GM23338 (cell line): ENCODE measurements around the gene ZBTB34. TPM values are rescaled to one million over a fixed set of nuclear protein-coding genes. Genes with fewer than 3 reads are reported as not detected.

Experiments used
- ATAC-seq: fragments of 200-7000 bp; cut with Tn5 transposase; 3 replicates; pipeline ENCODE4 v1.9.1; 2020
- DNase-seq: peaks from one replicate; pipeline ENCODE4 v3.0.0-alpha.2; 2015; ENCODE audit warnings: low spot score
- H2AFZ ChIP-seq: fragments of 200-600 bp; sonication (generic); 2 replicates; pipeline ENCODE4 v1.8.0; 2016; ENCODE audit warnings: antibody characterized with exemption, mild to moderate bottlenecking, moderate library complexity
- H3F3A ChIP-seq: fragments of 200-600 bp; sonication (generic); replicated peaks from 2 replicates; pipeline ENCODE4 v1.8.0; 2017; ENCODE audit warnings: antibody characterized with exemption, mixed run types, low read depth
- H3K27ac ChIP-seq: fragments of 200-600 bp; sonication (generic); 2 replicates; pipeline ENCODE4 v1.6.1; 2016; ENCODE audit warnings: low read depth
- H3K27me3 ChIP-seq: fragments of 200-600 bp; sonication (generic); 2 replicates; pipeline ENCODE4 v1.8.0; 2016; ENCODE audit warnings: mild to moderate bottlenecking, mixed run types, moderate library complexity; ENCODE audit not compliant: insufficient read depth
- H3K36me3 ChIP-seq: fragments of 200-600 bp; sonication (generic); 2 replicates; pipeline ENCODE4 v1.8.0; 2016; ENCODE audit warnings: mild to moderate bottlenecking; ENCODE audit not compliant: insufficient read depth
- H3K4me1 ChIP-seq: fragments of 200-600 bp; sonication (generic); 2 replicates; pipeline ENCODE4 v1.8.0; 2016; ENCODE audit warnings: mild to moderate bottlenecking, moderate library complexity; ENCODE audit not compliant: insufficient read depth
- H3K4me2 ChIP-seq: fragments of 200-600 bp; sonication (generic); 2 replicates; pipeline ENCODE4 v1.7.1; 2017; ENCODE audit warnings: mixed run types
- H3K4me3 ChIP-seq: fragments of 200-600 bp; sonication (generic); 2 replicates; pipeline ENCODE4 v1.6.1; 2016; ENCODE audit warnings: mixed run types
- H3K79me2 ChIP-seq: fragments of 200-600 bp; sonication (generic); replicated peaks from 2 replicates; pipeline ENCODE4 v1.8.0; 2017; ENCODE audit warnings: mild to moderate bottlenecking; ENCODE audit not compliant: insufficient read depth
- H3K9me2 ChIP-seq: fragments of 200-600 bp; sonication (generic); 2 replicates; pipeline ENCODE4 v1.8.0; 2017; ENCODE audit not compliant: insufficient read depth
- H4K20me1 ChIP-seq: fragments of 200-600 bp; sonication (generic); replicated peaks from 2 replicates; pipeline ENCODE4 v1.8.0; 2017; ENCODE audit warnings: mild to moderate bottlenecking; ENCODE audit not compliant: insufficient read depth
- H3K27ac Mint-ChIP-seq: 2 replicates; pipeline ENCODE4 v1.8.0; 2020; ENCODE audit warnings: inconsistent platforms, mild to moderate bottlenecking, moderate library complexity, mixed read lengths
- H3K27me3 Mint-ChIP-seq: 3 replicates; pipeline ENCODE4 v1.8.0; 2022; ENCODE audit warnings: low read depth, mild to moderate bottlenecking, moderate library complexity, mixed read lengths, inconsistent platforms; ENCODE audit not compliant: insufficient read depth, poor library complexity
- H3K36me3 Mint-ChIP-seq: 3 replicates; pipeline ENCODE4 v1.8.0; 2021; ENCODE audit warnings: low read depth, mild to moderate bottlenecking, inconsistent platforms, moderate library complexity, mixed read lengths
- H3K4me1 Mint-ChIP-seq: 3 replicates; pipeline ENCODE4 v1.8.0; 2020; ENCODE audit warnings: mild to moderate bottlenecking, inconsistent platforms, mixed read lengths
- H3K4me3 Mint-ChIP-seq: 3 replicates; pipeline ENCODE4 v1.8.0; 2021; ENCODE audit warnings: moderate library complexity, mild to moderate bottlenecking, inconsistent platforms, mixed read lengths
- H3K9me3 Mint-ChIP-seq: 3 replicates; pipeline ENCODE4 v1.8.0; 2020; ENCODE audit warnings: moderate library complexity, mild to moderate bottlenecking, inconsistent platforms, mixed read lengths
- CREB1 ChIP-seq: fragments of 250-450 bp; sonication (Bioruptor Pico); IDR thresholded peaks from 2 replicates; pipeline ENCODE4 v1.5.0; 2020; ENCODE audit warnings: low read depth, mild to moderate bottlenecking, moderate library complexity
- ETS1 ChIP-seq: IDR thresholded peaks from 2 replicates; pipeline ENCODE4 v1.6.1; 2016; ENCODE audit warnings: antibody characterized with exemption
- EZH2 ChIP-seq: fragments of 200-600 bp; sonication (generic); IDR thresholded peaks from one replicate; pipeline ENCODE4 v1.8.0; 2017; ENCODE audit warnings: antibody characterized with exemption, mild to moderate bottlenecking, low read depth; ENCODE audit not compliant: unreplicated experiment
- EZH2phosphoT487 ChIP-seq: fragments of 200-600 bp; sonication (generic); IDR thresholded peaks from one replicate; pipeline ENCODE4 v1.8.1; 2018; ENCODE audit warnings: antibody characterized with exemption; ENCODE audit not compliant: unreplicated experiment
- JUNB ChIP-seq: IDR thresholded peaks from one replicate; pipeline ENCODE4 v1.6.1; 2016; ENCODE audit warnings: antibody characterized with exemption; ENCODE audit not compliant: unreplicated experiment
- POLR2AphosphoS5 ChIP-seq: IDR thresholded peaks from 2 replicates; pipeline ENCODE4 v1.6.1; 2016; ENCODE audit warnings: antibody characterized with exemption, low read depth
- REST ChIP-seq: IDR thresholded peaks from one replicate; pipeline ENCODE4 v1.6.1; 2018; ENCODE audit warnings: antibody characterized with exemption; ENCODE audit not compliant: unreplicated experiment
- STAT1 ChIP-seq: IDR thresholded peaks from one replicate; pipeline ENCODE4 v1.6.1; 2016; ENCODE audit warnings: antibody characterized with exemption; ENCODE audit not compliant: unreplicated experiment
- ZNF114 ChIP-seq: fragments of 250-450 bp; sonication (Bioruptor Pico); IDR thresholded peaks from 2 replicates; pipeline ENCODE4 v1.5.0; 2020; ENCODE audit warnings: mild to moderate bottlenecking, moderate library complexity
- ZNF331 ChIP-seq: fragments of 250-450 bp; sonication (Bioruptor Pico); IDR thresholded peaks from 2 replicates; pipeline ENCODE4 v1.5.0; 2020; ENCODE audit warnings: low read depth, mild to moderate bottlenecking, moderate library complexity
- ZNF462 ChIP-seq: fragments of 250-450 bp; sonication (Bioruptor Pico); IDR thresholded peaks from 2 replicates; pipeline ENCODE4 v1.5.0; 2020; ENCODE audit warnings: mild to moderate bottlenecking, moderate library complexity
- polyA plus RNA-seq: library from polyadenylated mRNA; unstranded; fragments of >200 nt; fragmentation: Nextera tagmentation; extraction: Ambion mirVana; gene quantifications from 2 replicates; pipeline ENCODE4 v1.2.1, GENCODE V29; 2016
- total RNA-seq: library from RNA; depleted of rRNA; stranded (reverse); fragments of >200 nt; shearing (Covaris generic); gene quantifications from 2 replicates; pipeline ENCODE4 v1.2.3, GENCODE V29; 2014

ZBTB34 gene
- total and polyA plus RNA-seq, 2 experiments from 2014 or later, result 6.4 to 21.9 TPM

- peaks cover 30% of the 10 kb centered on the region for H4K20me1 ChIP-seq
- no peaks in the 10 kb centered on the region for H3K9me2 ChIP-seq
- Mint-ChIP-seq H3K36me3 (peaks cover 25% of the 10 kb centered on the region), H3K9me3 (no peaks in the 10 kb centered on the region), H3K27ac (no peak overlapping the region), H3K4me1 (peaks cover 26% of the 10 kb centered on the region), H3K27me3 (peaks cover 1% of the 10 kb centered on the region), H3K4me3 (no peak overlapping the region)
- no peaks in the 10 kb centered on the region for H3K36me3 ChIP-seq
- no peaks in the 10 kb centered on the region for H3K27me3 ChIP-seq
- peaks cover 100% of the 10 kb centered on the region for H3K79me2 ChIP-seq
- H3K4me1 ChIP-seq, result peaks cover 25% of the 10 kb centered on the region
- no peak overlapping the region for H3K27ac ChIP-seq
- no peak overlapping the region for H3K4me3 ChIP-seq
- no peak for TF ChIP-seq POLR2AphosphoS5
- TF ChIP-seq STAT1, result no peak
- no peak for TF ChIP-seq ETS1
- no peak for TF ChIP-seq EZH2
- TF ChIP-seq CREB1, result no peak
- no peak for TF ChIP-seq JUNB
- ATAC-seq (no peak), DNase-seq (no peak)
- no peak overlapping the region for H3K4me2 ChIP-seq
- H2AFZ ChIP-seq, result no peak overlapping the region
- no peaks in the 10 kb centered on the region for H3F3A ChIP-seq
Measured at GRCh38 chr9:126869368-126869767, 8.9 kb downstream of the ZBTB34 start.

GRCh38 chr9:126872516-126872915 is 12.1 kb downstream of the ZBTB34 start:
- Histone ChIP-seq H4K20me1 (peaks cover 14% of the 10 kb centered on the region), H3K4me2 (no peak overlapping the region), H3K4me1 (peaks cover 22% of the 10 kb centered on the region), H3K9me2 (no peaks in the 10 kb centered on the region), H3F3A (no peaks in the 10 kb centered on the region), H3K27ac (peak overlapping the region; percentile 68), H3K27me3 (no peaks in the 10 kb centered on the region), H3K79me2 (peaks cover 98% of the 10 kb centered on the region), H2AFZ (no peak overlapping the region), H3K4me3 (no peak overlapping the region), H3K36me3 (no peaks in the 10 kb centered on the region)
- Mint-ChIP-seq H3K4me3 (no peak overlapping the region), H3K27ac (peak overlapping the region; percentile 33; the same call in 1 of the 2 replicates), H3K36me3 (peaks cover 3% of the 10 kb centered on the region; the same call in 2 of the 3 replicates), H3K27me3 (peaks cover 2% of the 10 kb centered on the region), H3K4me1 (peaks cover 34% of the 10 kb centered on the region), H3K9me3 (peaks cover 2% of the 10 kb centered on the region; the same call in 2 of the 3 replicates)
- DNase-seq, result no peak
- no peak for ATAC-seq
- TF ChIP-seq ZNF331 (CRISPR knock-in tag) (no peak), STAT1 (no peak), ZNF114 (CRISPR knock-in tag) (no peak), REST (no peak), ZNF462 (CRISPR knock-in tag) (no peak), EZH2phosphoT487 (no peak), JUNB (no peak)
